ENCODE measurements around the gene JSRP1.

The JSRP1 gene

GRCh38 chr19:2274931-2275535 is 18.8 kb upstream of the JSRP1 start (continued):
- TF ChIP-seq ZNF362 (tag by site-specific recombination; IDR thresholded peaks at IDR 0.05) (peak; percentile 81), ZNF350 (tag by site-specific recombination; IDR thresholded peaks at IDR 0.05) (no peak), ZNF157 (tag by site-specific recombination; IDR thresholded peaks at IDR 0.05) (no peak), TCF7L2 (IDR thresholded peaks at IDR 0.05; ENCODE audit: borderline replicate concordance, low read depth, low read length) (no peak), ZNF777 (tag by site-specific recombination; IDR thresholded peaks at IDR 0.05; ENCODE audit: borderline replicate concordance) (no peak), ZNF302 (tag by site-specific recombination; IDR thresholded peaks at IDR 0.05; ENCODE audit: low read depth) (no peak), ZBTB48 (tag by site-specific recombination; IDR thresholded peaks at IDR 0.05) (peak; percentile 80), BCL11A (tag by site-specific recombination; IDR thresholded peaks at IDR 0.05; ENCODE audit: low read depth) (no peak), ZXDB (tag by site-specific recombination; IDR thresholded peaks at IDR 0.05) (no peak), ZNF140 (tag by site-specific recombination; IDR thresholded peaks at IDR 0.05) (no peak), ZNF555 (tag by site-specific recombination; conservative IDR thresholded peaks at IDR 0.05) (no peak), ZBTB20 (tag by site-specific recombination; IDR thresholded peaks at IDR 0.05) (no peak), ZNF266 (tag by site-specific recombination; IDR thresholded peaks at IDR 0.05; ENCODE audit: low read depth) (no peak), ZNF843 (tag by site-specific recombination; IDR thresholded peaks at IDR 0.05) (no peak), ZNF112 (tag by site-specific recombination; IDR thresholded peaks at IDR 0.05) (no peak), ZNF768 (tag by site-specific recombination; IDR thresholded peaks at IDR 0.05) (no peak), MZF1 (tag by site-specific recombination; IDR thresholded peaks at IDR 0.05; ENCODE audit: borderline replicate concordance) (no peak), PRDM10 (tag by site-specific recombination; IDR thresholded peaks at IDR 0.05) (no peak; the same call in 1 of the 2 replicates), ZFP3 (tag by site-specific recombination; IDR thresholded peaks at IDR 0.05; ENCODE audit: low read depth) (no peak), YY2 (tag by site-specific recombination; IDR thresholded peaks at IDR 0.05) (no peak)

GRCh38 chr19:2274185-2274711 is 18.0 kb upstream of the JSRP1 start:
- 0 out of 2 replicates have a peak, but pooled peaks cover 2% of the 10 kb centered on the region for H3K4me1 ChIP-seq (ENCODE audit: control insufficient read depth, insufficient read depth, low read length)
- TF ChIP-seq ZNF394 (tag by site-specific recombination; IDR thresholded peaks at IDR 0.05; ENCODE audit: borderline replicate concordance) (no peak), ZBTB21 (tag by site-specific recombination; IDR thresholded peaks at IDR 0.05) (no peak), ZBTB44 (tag by site-specific recombination; IDR thresholded peaks at IDR 0.05) (no peak), ZNF174 (tag by site-specific recombination; IDR thresholded peaks at IDR 0.05) (no peak), ZNF621 (tag by site-specific recombination; IDR thresholded peaks at IDR 0.05) (no peak), ZFP69B (tag by site-specific recombination; IDR thresholded peaks at IDR 0.05) (no peak), ZNF654 (tag by site-specific recombination; IDR thresholded peaks at IDR 0.05; ENCODE audit: low read depth) (no peak), ZNF571 (tag by site-specific recombination; IDR thresholded peaks at IDR 0.05) (no peak), ZNF645 (tag by site-specific recombination; IDR thresholded peaks at IDR 0.05) (no peak)

More at GRCh38 chr19:2274185-2274711, 18.0 kb upstream of the JSRP1 start:
- peak overlapping the region; percentile 98 for H3K27ac ChIP-seq (ENCODE audit: extremely low read depth, low read depth, low read length)
- H3K36me3 ChIP-seq (ENCODE audit: control insufficient read depth in 2 of 2, insufficient read depth in 1 of 2, low read length in 2 of 2) = peaks cover 6 to 32% of the 10 kb centered on the region in 2 experiments; a peak in 2 of 3 replicates
- POLR2A ChIA-PET = interaction anchor here (0.6 to 1.4 kb wide), 5 partner anchors 25 to 646 kb away, joined by 3 to 9 read pairs (median 4); partner anchors contain the start of gene PLEKHJ1
- H3K4me3 ChIP-seq (ENCODE audit: low read depth, low read length) = no peak overlapping the region
- CTCF ChIA-PET = interaction anchor here (0.5 to 4.3 kb wide), 26 partner anchors 11 to 383 kb away, joined by 3 to 25 read pairs (median 4); partner anchors contain the start of genes LMNB2, LSM7 and SPPL2B
- H3K9me3 ChIP-seq (ENCODE audit: control insufficient read depth, insufficient read depth, low read depth, low read length) = no peaks in the 10 kb centered on the region

All from HEK293 (cell line).